ENCODE results near the gene RIPOR3.

- TF ChIP-seq POLR2A (IDR thresholded peaks at IDR 0.05; ENCODE audit: low read length) (no peak), GATA1 (IDR thresholded peaks at IDR 0.05; ENCODE audit: low read depth, low read length) (no peak)
Measured at GRCh38 chr20:50716518-50716917, 25.2 kb upstream of the RIPOR3 start.
